Right lung (tissue), 5 donors: Measurements from ENCODE around the gene CDK3. TPM values are rescaled to one million over a fixed set of nuclear protein-coding genes. Genes with fewer than 3 reads are reported as not detected.

Source experiments
- DNase-seq, 2 donors: peaks; one replicate each; pipeline ENCODE4 v3.0.0-alpha.2; 2013
- polyA plus RNA-seq, 5 donors: library from polyadenylated mRNA; unstranded; fragments of 120-200 nt; gene quantifications; one replicate each; pipeline versions ENCODE4 v1.2.1 to v1.2.3, GENCODE V29; 2013; ENCODE audit warnings: inconsistent platforms in 1 of 5, low replicate concordance in 1 of 5; ENCODE audit not compliant: insufficient read length in 5 of 5, insufficient read depth in 1 of 5

CDK3 gene
- polyA plus RNA-seq, 5 donors, result 12.7 to 23.1 (median 18.4) TPM

- DNase-seq, result peak in 1 of 2 donors; percentile 69
These were observed 13.7 kb downstream of the CDK3 start for GRCh38 chr17:76014100-76014924.

GRCh38 chr17:76014925-76015261, 14.2 kb downstream of the CDK3 start:
- DNase-seq, result no peak

GRCh38 chr17:76017481-76018339, 17.1 kb downstream of the CDK3 start:
- no peak for DNase-seq

GRCh38 chr17:76018340-76018680, 17.7 kb downstream of the CDK3 start:
- DNase-seq, result no peak

GRCh38 chr17:76018801-76019200, 18.1 kb downstream of the CDK3 start:
- no peak for DNase-seq

- DNase-seq, result no peak
These were observed 19.3 kb downstream of the CDK3 start for GRCh38 chr17:76019833-76020467.

GRCh38 chr17:76022285-76022684, 21.6 kb downstream of the CDK3 start:
- no peak for DNase-seq

GRCh38 chr17:76022973-76023899, 22.6 kb downstream of the CDK3 start:
- DNase-seq, result no peak

GRCh38 chr17:76023900-76024237, 23.2 kb downstream of the CDK3 start:
- DNase-seq, result no peak

- DNase-seq, result no peak
These were observed 23.7 kb downstream of the CDK3 start for GRCh38 chr17:76024353-76024752.

- DNase-seq, result no peak
These were observed 24.6 kb downstream of the CDK3 start for GRCh38 chr17:76025294-76025693.

- no peak for DNase-seq
These were observed 26.1 kb downstream of the CDK3 start for GRCh38 chr17:76026714-76027158.

- peak; percentile 43 to 65 for DNase-seq
These were observed 26.6 kb downstream of the CDK3 start, which contains the start of gene EVPL for GRCh38 chr17:76027159-76027839. EVPL (minus strand) TSS chr17:76027306; CDS start chr17:76027198, 108 bp downstream.

- no peak for DNase-seq
These were observed 31.6 kb downstream of the CDK3 start for GRCh38 chr17:76032073-76032779.

- DNase-seq, result no peak
These were observed 32.1 kb downstream of the CDK3 start for GRCh38 chr17:76032780-76033108.

GRCh38 chr17:76033139-76033538, 32.5 kb downstream of the CDK3 start:
- DNase-seq, result no peak

GRCh38 chr17:76034428-76035350, 34.0 kb downstream of the CDK3 start:
- DNase-seq, result no peak

GRCh38 chr17:76036497-76037261, 36.0 kb downstream of the CDK3 start:
- DNase-seq, result no peak
